MCF 10A (cell line): ENCODE results near the gene HIPK4. TPM values are rescaled to one million over a fixed set of nuclear protein-coding genes. Genes with fewer than 3 reads are reported as not detected.
A peak's percentile ranks its signal among the peaks of the same experiment; 100 is the strongest.

Source experiments
- BruUV-seq: library from RNA; stranded (reverse); fragments of 400-500 nt; replicated peaks from 2 replicates; lab custom pipeline; 2021; lab: Mats Ljungman, UMichigan
- CTCF ChIA-PET: fragments of 300-600 bp; sonication (Branson Sonifier 250); formaldehyde crosslinking; extraction: SDS; loops from one replicate; lab custom pipeline; 2021; ENCODE audit warnings: antibody characterized with exemption, inconsistent platforms; lab: Yijun Ruan, JAX
- POLR2A ChIA-PET: fragments of 300-600, 350-650 bp; sonication (Branson Sonifier 250); formaldehyde crosslinking; extraction: SDS; loops from one replicate; lab custom pipeline; 2020; ENCODE audit warnings: antibody characterized with exemption, inconsistent platforms; lab: Yijun Ruan, JAX
- DNase-seq: peaks from one replicate; pipeline ENCODE4 v3.0.0-alpha.2; 2018; ENCODE audit not compliant: unreplicated experiment
- H3K27ac Mint-ChIP-seq: one replicate; pipeline ENCODE4 v1.8.0; 2022; ENCODE audit warnings: mild to moderate bottlenecking, low read depth, mixed read lengths; ENCODE audit not compliant: unreplicated experiment
- H3K27me3 Mint-ChIP-seq: one replicate; pipeline ENCODE4 v1.8.0; 2022; ENCODE audit warnings: mixed read lengths; ENCODE audit not compliant: insufficient read depth, unreplicated experiment
- H3K36me3 Mint-ChIP-seq: one replicate; pipeline ENCODE4 v1.8.0; 2022; ENCODE audit warnings: mild to moderate bottlenecking, moderate library complexity, mixed read lengths; ENCODE audit not compliant: insufficient read depth, unreplicated experiment
- H3K4me1 Mint-ChIP-seq: one replicate; pipeline ENCODE4 v1.8.0; 2022; ENCODE audit warnings: mixed read lengths; ENCODE audit not compliant: insufficient read depth, unreplicated experiment
- H3K4me3 Mint-ChIP-seq: one replicate; pipeline ENCODE4 v1.8.0; 2022; ENCODE audit warnings: mild to moderate bottlenecking, moderate library complexity, mixed read lengths; ENCODE audit not compliant: unreplicated experiment
- H3K9me3 Mint-ChIP-seq: one replicate; pipeline ENCODE4 v1.8.0; 2022; ENCODE audit warnings: mixed read lengths; ENCODE audit not compliant: unreplicated experiment
- intact Hi-C: fragments of 100-400 bp; cut with micrococcal nuclease; formaldehyde crosslinking; loops from 2 replicates; pipeline ENCODE4 v1.14.1; 2022
- total RNA-seq: library from RNA; stranded (reverse); gene quantifications from 2 replicates; pipeline ENCODE4 v1.2.3, GENCODE V29; 2022
- TF ChIP-seq, protein P1 (sequence below): fragments of 200-600 bp; IDR thresholded peaks from one replicate; pipeline ENCODE4 v1.8.0; 2022; ENCODE audit warnings: antibody characterized with exemption, mild to moderate bottlenecking; ENCODE audit not compliant: unreplicated experiment

HIPK4 gene
- total RNA-seq, 1 experiment from 2014 or later, result not detected

DNA sequence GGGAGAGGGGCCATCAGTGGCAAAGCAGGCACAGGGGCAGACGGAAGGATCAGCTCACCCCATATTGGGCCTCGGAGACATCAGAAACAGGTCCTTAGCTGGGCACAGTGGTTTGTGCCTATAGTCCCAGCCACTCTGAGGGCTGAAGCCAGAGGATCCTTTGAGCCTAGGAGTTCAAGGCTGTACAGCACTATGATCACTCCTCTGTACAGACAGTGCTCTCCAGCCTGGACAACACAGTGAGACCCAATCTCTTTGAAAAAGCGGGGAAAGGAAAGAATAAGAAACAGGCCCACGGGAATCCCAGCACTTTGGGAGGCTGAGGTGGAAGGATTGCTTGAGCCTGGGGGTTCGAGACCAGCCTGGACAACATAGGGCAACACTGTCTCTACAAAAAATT is 29.8 kb upstream of the HIPK4 start:
- DNase-seq, result no peak
- ChIA-PET POLR2A (interaction anchor here (1.1 to 5.5 kb wide), 7 partner anchors 14 to 184 kb away, joined by 3 to 125 read pairs (median 20); partner anchors contain the start of genes BLVRB and SERTAD3), CTCF (interaction anchor here (0.7 to 3.2 kb wide), 16 partner anchors 8 to 214 kb away, joined by 3 to 18 read pairs (median 7); partner anchors contain the start of genes BLVRB, LTBP4 and SERTAD3)
- BruUV-seq, result no TSS peak
- H3K27me3 Mint-ChIP-seq, result no peaks in the 10 kb centered on the region
- H3K27ac Mint-ChIP-seq, result no peak overlapping the region
- H3K9me3 Mint-ChIP-seq, result no peaks in the 10 kb centered on the region
- TF ChIP-seq, protein P1, sequence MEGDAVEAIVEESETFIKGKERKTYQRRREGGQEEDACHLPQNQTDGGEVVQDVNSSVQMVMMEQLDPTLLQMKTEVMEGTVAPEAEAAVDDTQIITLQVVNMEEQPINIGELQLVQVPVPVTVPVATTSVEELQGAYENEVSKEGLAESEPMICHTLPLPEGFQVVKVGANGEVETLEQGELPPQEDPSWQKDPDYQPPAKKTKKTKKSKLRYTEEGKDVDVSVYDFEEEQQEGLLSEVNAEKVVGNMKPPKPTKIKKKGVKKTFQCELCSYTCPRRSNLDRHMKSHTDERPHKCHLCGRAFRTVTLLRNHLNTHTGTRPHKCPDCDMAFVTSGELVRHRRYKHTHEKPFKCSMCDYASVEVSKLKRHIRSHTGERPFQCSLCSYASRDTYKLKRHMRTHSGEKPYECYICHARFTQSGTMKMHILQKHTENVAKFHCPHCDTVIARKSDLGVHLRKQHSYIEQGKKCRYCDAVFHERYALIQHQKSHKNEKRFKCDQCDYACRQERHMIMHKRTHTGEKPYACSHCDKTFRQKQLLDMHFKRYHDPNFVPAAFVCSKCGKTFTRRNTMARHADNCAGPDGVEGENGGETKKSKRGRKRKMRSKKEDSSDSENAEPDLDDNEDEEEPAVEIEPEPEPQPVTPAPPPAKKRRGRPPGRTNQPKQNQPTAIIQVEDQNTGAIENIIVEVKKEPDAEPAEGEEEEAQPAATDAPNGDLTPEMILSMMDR, result no peak
- peaks cover 16% of the 10 kb centered on the region for H3K36me3 Mint-ChIP-seq
- intact Hi-C loops, result loop anchor here (1.0 to 2.0 kb wide), 4 partner anchors 24 to 114 kb away; no protein-coding TSS in a partner anchor
- H3K4me3 Mint-ChIP-seq, result peak overlapping the region; percentile 30
- peaks cover 10% of the 10 kb centered on the region for H3K4me1 Mint-ChIP-seq

DNA sequence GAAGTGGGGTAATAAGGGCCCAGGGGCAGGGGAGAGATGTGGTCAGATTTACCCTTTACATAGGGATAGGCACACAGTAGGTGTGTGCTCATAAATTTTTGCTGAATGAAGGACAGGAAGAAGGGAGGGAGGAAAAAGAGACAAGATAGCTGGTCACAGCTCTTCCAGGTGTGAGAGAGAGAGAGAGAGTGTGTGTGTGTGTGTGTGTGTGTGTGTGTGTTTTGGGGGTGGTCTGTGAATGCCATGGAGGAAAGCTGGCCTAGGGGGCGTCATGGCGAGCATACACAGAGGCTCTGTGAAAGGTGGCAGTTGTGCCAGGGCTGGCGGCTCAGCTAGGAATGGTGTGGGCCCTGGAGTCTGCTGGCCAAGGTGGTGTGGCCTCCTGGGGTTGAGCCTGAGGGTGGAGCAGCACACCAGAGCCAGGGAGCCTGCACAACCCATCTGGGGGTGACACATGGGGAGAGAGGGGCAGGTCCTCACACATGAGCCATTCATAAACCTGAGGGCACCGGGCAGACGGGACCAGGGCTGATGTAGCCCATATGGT is 29.2 kb upstream of the HIPK4 start:
- no TSS peak for BruUV-seq
- H3K4me3 Mint-ChIP-seq, result no peak overlapping the region

DNA sequence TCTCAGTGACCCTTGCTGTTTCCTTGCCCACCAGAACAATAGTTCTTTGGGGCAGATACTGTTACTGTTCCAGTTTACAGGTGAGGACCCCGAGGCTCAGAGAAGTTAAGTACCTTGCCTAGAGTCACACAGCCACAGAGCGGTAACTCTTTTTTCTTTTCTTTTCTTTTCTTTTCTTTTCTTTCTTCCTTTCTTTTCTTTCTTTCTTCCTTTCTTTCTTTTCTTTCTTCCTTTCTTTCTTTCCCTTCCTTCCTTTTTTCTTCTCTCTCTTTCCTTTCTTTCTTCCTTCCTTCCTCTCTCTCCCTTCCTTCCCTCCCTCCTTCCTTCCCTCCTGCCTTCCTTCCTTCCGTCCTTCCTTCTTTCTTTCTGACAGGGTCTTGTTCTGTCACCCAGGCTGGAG is 28.1 kb upstream of the HIPK4 start:
- no peak overlapping the region for H3K4me3 Mint-ChIP-seq
- no peak overlapping the region for H3K27ac Mint-ChIP-seq
- no TSS peak for BruUV-seq

More for the DNA sequence above, 29.2 kb upstream of the HIPK4 start:
- Mint-ChIP-seq H3K27me3 (no peaks in the 10 kb centered on the region), H3K4me1 (peaks cover 12% of the 10 kb centered on the region), H3K9me3 (no peaks in the 10 kb centered on the region), H3K36me3 (peaks cover 16% of the 10 kb centered on the region), H3K27ac (peak overlapping the region; percentile 29)
- TF ChIP-seq, protein P1, result no peak
- ChIA-PET POLR2A (interaction anchor here (1.5 kb wide), 1 partner anchor 16 kb away, joined by 5 read pairs; no protein-coding TSS in a partner anchor), CTCF (interaction anchor here (0.6 to 2.6 kb wide), 5 partner anchors 10 to 121 kb away, joined by 3 to 9 read pairs (median 3); no protein-coding TSS in a partner anchor)
- intact Hi-C loops, result no loop called here
- no peak for DNase-seq

DNA sequence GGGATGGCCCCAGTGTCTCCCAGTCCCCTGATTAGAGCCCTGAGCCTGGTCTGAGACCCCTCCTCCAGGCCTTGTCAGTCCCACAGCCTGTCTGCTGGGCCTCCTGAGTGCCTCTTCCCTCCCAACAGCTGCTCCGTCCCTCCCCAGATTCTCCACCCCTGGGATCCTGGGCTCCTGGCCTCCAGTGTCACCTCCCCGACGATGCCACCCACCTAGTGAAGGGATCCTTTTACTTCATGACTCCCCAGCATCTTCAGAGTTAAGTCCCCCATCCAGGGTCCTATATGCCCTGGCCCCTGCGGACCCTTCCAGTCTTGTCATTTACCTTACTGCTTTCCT is 27.6 kb upstream of the HIPK4 start:
- POLR2A ChIA-PET, result interaction anchor here (0.7 to 1.3 kb wide), 2 partner anchors 9 to 63 kb away, joined by 3 to 5 read pairs; no protein-coding TSS in a partner anchor
- CTCF ChIA-PET, result interaction anchor here (0.9 to 1.7 kb wide), 2 partner anchors 8 to 15 kb away, joined by 7 read pairs; partner anchors contain the start of gene SERTAD1
- H3K27ac Mint-ChIP-seq, result peak overlapping the region; percentile 49
- peaks cover 14% of the 10 kb centered on the region for H3K36me3 Mint-ChIP-seq
- H3K4me3 Mint-ChIP-seq, result no peak overlapping the region
- intact Hi-C loops, result no loop called here
- no peaks in the 10 kb centered on the region for H3K27me3 Mint-ChIP-seq
- H3K9me3 Mint-ChIP-seq, result no peaks in the 10 kb centered on the region
- TF ChIP-seq, protein P1, result no peak
- BruUV-seq, result no TSS peak
- no peak for DNase-seq
- H3K4me1 Mint-ChIP-seq, result peaks cover 12% of the 10 kb centered on the region

More for the DNA sequence above, 28.1 kb upstream of the HIPK4 start:
- DNase-seq, result no peak
- ChIA-PET POLR2A (interaction anchor here (0.5 to 1.5 kb wide), 2 partner anchors 15 to 22 kb away, joined by 3 to 5 read pairs; no protein-coding TSS in a partner anchor), CTCF (interaction anchor here (0.5 kb wide), 1 partner anchor 13 kb away, joined by 3 read pairs; no protein-coding TSS in a partner anchor)
- intact Hi-C loops, result no loop called here
- Mint-ChIP-seq H3K9me3 (no peaks in the 10 kb centered on the region), H3K4me1 (peaks cover 12% of the 10 kb centered on the region), H3K36me3 (peaks cover 16% of the 10 kb centered on the region), H3K27me3 (no peaks in the 10 kb centered on the region)
- TF ChIP-seq, protein P1, result no peak
